HepG2 (cell line): ENCODE results near the gene PSMD2. TPM values are rescaled to one million over a fixed set of nuclear protein-coding genes. Genes with fewer than 3 reads are reported as not detected.

Source experiments
- BRD4 ChIP-seq: sonication (generic); formaldehyde crosslinking; IDR thresholded peaks from 2 replicates; pipeline ENCODE4 v1.4.0; 2020; ENCODE audit warnings: missing genetic modification reagents
- FLYWCH1 ChIP-seq: sonication (generic); formaldehyde crosslinking; IDR thresholded peaks from 2 replicates; pipeline ENCODE4 v1.8.1; 2023; ENCODE audit warnings: mild to moderate bottlenecking, missing genetic modification reagents
- MTF1 ChIP-seq: sonication (generic); formaldehyde crosslinking; IDR thresholded peaks from 2 replicates; pipeline ENCODE4 v1.5.0; 2020; ENCODE audit warnings: missing genetic modification reagents
- NFRKB ChIP-seq: fragments of 450-650 bp; IDR thresholded peaks from 2 replicates; pipeline ENCODE4 v1.6.1; 2017
- RBFOX2 ChIP-seq: fragments of 200-400 bp; formaldehyde crosslinking; IDR thresholded peaks from 2 replicates; pipeline ENCODE4 v1.6.1; 2017; ENCODE audit warnings: low read depth, mild to moderate bottlenecking, low read length
- RXRA ChIP-seq: sonication (generic); formaldehyde crosslinking; IDR thresholded peaks from 2 replicates; pipeline ENCODE4 v1.5.1; 2020; ENCODE audit warnings: missing genetic modification reagents
- TCF12 ChIP-seq, 2 experiments: fragments of 450-650 bp in 1 of 2; sonication (generic) in 1 of 2; formaldehyde crosslinking in 1 of 2; IDR thresholded peaks; 2 replicates each; pipeline versions ENCODE4 v1.6.1 to v1.8.0; 2017 to 2022; ENCODE audit warnings: antibody characterized with exemption in 1 of 2, mild to moderate bottlenecking in 1 of 2, missing genetic modification reagents in 1 of 2, moderate library complexity in 1 of 2
- ZMYM4 ChIP-seq: sonication (generic); formaldehyde crosslinking; IDR thresholded peaks from 2 replicates; pipeline ENCODE4 v1.8.1; 2023; ENCODE audit warnings: mild to moderate bottlenecking, missing genetic modification reagents
- ZNF251 ChIP-seq: sonication (generic); formaldehyde crosslinking; IDR thresholded peaks from 2 replicates; pipeline ENCODE4 v1.9.0; 2021; ENCODE audit warnings: mild to moderate bottlenecking, missing genetic modification reagents
- ZNF350 ChIP-seq: sonication (generic); formaldehyde crosslinking; IDR thresholded peaks from 2 replicates; pipeline ENCODE4 v1.4.0; 2020; ENCODE audit warnings: mild to moderate bottlenecking, low read depth, missing genetic modification reagents, borderline replicate concordance
- ZSCAN25 ChIP-seq: sonication (generic); formaldehyde crosslinking; IDR thresholded peaks from 2 replicates; pipeline ENCODE4 v1.8.0; 2022; ENCODE audit warnings: mild to moderate bottlenecking, missing genetic modification reagents
- polyA plus RNA-seq, 8 experiments: library from polyadenylated mRNA; depleted of rRNA in 3 of 8; stranded (reverse) in 7 of 8; unstranded in 1 of 8; fragments of >200 nt; fragmentation: Illumina TruSeq in 4 of 8; extraction: Trizol in 4 of 8; gene quantifications; 2 replicates each; pipeline versions ENCODE4 v1.2.1 to v1.2.3, GENCODE V29; 2011 to 2016; ENCODE audit warnings: low read depth in 4 of 8, missing spikeins in 1 of 8, mixed read lengths in 1 of 8; ENCODE audit not compliant: insufficient read depth in 1 of 8
- total RNA-seq, 5 experiments: library from RNA; depleted of rRNA; stranded (reverse); fragments of >200 nt; fragmentation: Illumina TruSeq; extraction: Trizol; gene quantifications; 2 replicates each; pipeline ENCODE4 v1.2.3, GENCODE V29; 2016; ENCODE audit warnings: low read depth in 1 of 5
- TF ChIP-seq, protein P1 (sequence below): sonication (generic); formaldehyde crosslinking; IDR thresholded peaks from 2 replicates; pipeline ENCODE4 v1.4.0; 2020; ENCODE audit warnings: missing genetic modification reagents
- TF ChIP-seq, protein P2 (sequence below), 2 experiments: sonication (generic) in 1 of 2; formaldehyde crosslinking in 1 of 2; IDR thresholded peaks; 2 replicates each; pipeline versions ENCODE4 v1.4.0 to v1.6.1; 2018 to 2020; ENCODE audit warnings: missing genetic modification reagents in 2 of 2, borderline replicate concordance in 1 of 2, low read depth in 1 of 2, mild to moderate bottlenecking in 1 of 2, missing biosample characterization in 1 of 2
- TF ChIP-seq, protein P3 (sequence below): sonication (generic); formaldehyde crosslinking; IDR thresholded peaks from 2 replicates; pipeline ENCODE4 v1.4.0; 2020; ENCODE audit warnings: mild to moderate bottlenecking, missing genetic modification reagents
- TF ChIP-seq, protein P4 (sequence below): sonication (generic); formaldehyde crosslinking; IDR thresholded peaks from 2 replicates; pipeline ENCODE4 v1.4.0; 2020; ENCODE audit warnings: mild to moderate bottlenecking, missing genetic modification reagents
- TF ChIP-seq, protein P5 (sequence below): sonication (generic); formaldehyde crosslinking; IDR thresholded peaks from 2 replicates; pipeline ENCODE4 v1.5.0; 2020; ENCODE audit warnings: mild to moderate bottlenecking, missing genetic modification reagents
- TF ChIP-seq, protein P6 (sequence below): sonication (generic); formaldehyde crosslinking; conservative IDR thresholded peaks from 2 replicates; pipeline ENCODE4 v1.8.0; 2022; ENCODE audit warnings: mild to moderate bottlenecking, moderate library complexity, missing genetic modification reagents

Gene PSMD2
- total and polyA plus RNA-seq, 2 of the 13 experiments (the other 11 are each of a cell fraction or from before 2014, with no cell fraction given) = 125 to 200 TPM

DNA sequence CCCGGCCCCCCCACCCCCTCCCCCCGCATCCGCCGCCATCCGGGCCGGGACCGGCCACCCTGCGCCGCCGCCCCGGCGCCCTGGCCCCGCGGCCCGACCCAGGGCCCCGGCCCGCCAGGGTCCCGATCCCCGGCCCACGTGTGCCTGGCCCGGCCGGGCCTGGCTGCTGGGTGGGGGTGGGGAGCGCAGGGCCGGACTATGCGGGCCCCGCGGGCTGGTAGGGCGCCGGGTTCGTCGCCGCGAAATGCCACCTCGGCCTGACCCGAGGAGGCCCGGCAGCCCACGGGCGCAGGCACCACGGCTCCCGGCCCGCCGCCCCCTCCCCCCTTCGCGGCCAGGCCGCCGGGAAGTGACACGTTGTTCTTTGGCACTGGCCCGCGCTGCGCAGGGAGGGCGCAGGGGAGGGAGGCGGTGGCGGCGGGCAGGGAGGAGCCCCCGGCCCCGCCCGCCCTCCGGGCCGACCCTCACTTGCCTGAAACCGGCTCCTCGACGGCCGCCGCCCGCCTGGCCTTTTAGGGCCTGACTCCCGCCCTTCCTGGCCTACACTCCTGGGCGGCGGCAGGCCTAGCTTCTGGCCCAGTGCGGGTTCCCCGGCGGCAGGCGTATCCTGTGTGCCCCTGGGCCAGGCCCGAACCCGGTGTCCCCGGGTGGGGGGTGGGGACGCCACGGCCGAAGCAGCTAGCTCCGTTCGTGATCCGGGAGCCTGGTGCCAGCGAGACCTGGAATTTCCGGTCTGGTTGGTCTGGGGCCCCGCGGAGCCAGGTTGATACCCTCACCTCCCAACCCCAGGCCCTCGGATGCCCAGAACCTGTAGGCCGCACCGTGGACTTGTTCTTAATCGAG lies 15.9 kb downstream of the PSMD2 start (continued):
- TF ChIP-seq, protein P1, sequence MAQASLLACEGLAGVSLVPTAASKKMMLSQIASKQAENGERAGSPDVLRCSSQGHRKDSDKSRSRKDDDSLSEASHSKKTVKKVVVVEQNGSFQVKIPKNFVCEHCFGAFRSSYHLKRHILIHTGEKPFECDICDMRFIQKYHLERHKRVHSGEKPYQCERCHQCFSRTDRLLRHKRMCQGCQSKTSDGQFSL (CRISPR knock-in tag) = peak; percentile 31; the same call in 1 of the 2 replicates
- no peak for TF ChIP-seq TCF12 (IDR thresholded peaks at IDR 0.05)
- 0 out of 2 replicates have a peak, but pooled peaks have one; percentile 31 for TF ChIP-seq TCF12 (CRISPR knock-in tag; IDR thresholded peaks at IDR 0.05)
- TF ChIP-seq ZNF350 (CRISPR knock-in tag) = no peak; the same call in 1 of the 2 replicates
- TF ChIP-seq NFRKB = no peak
- TF ChIP-seq, protein P2, sequence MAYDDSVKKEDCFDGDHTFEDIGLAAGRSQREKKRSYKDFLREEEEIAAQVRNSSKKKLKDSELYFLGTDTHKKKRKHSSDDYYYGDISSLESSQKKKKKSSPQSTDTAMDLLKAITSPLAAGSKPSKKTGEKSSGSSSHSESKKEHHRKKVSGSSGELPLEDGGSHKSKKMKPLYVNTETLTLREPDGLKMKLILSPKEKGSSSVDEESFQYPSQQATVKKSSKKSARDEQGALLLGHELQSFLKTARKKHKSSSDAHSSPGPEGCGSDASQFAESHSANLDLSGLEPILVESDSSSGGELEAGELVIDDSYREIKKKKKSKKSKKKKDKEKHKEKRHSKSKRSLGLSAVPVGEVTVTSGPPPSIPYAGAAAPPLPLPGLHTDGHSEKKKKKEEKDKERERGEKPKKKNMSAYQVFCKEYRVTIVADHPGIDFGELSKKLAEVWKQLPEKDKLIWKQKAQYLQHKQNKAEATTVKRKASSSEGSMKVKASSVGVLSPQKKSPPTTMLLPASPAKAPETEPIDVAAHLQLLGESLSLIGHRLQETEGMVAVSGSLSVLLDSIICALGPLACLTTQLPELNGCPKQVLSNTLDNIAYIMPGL (CRISPR knock-in tag; IDR thresholded peaks at IDR 0.05; ENCODE audit: borderline replicate concordance in 1 of 2, low read depth in 1 of 2) = 0 out of 4 replicates have a peak, but pooled peaks of 1 of the 2 experiments have one; percentile 58
- TF ChIP-seq, protein P3, sequence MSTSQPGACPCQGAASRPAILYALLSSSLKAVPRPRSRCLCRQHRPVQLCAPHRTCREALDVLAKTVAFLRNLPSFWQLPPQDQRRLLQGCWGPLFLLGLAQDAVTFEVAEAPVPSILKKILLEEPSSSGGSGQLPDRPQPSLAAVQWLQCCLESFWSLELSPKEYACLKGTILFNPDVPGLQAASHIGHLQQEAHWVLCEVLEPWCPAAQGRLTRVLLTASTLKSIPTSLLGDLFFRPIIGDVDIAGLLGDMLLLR (CRISPR knock-in tag) = 0 out of 2 replicates have a peak, but pooled peaks have one; percentile 18
- no peak for TF ChIP-seq BRD4 (CRISPR knock-in tag)
- no peak for TF ChIP-seq ZMYM4 (CRISPR knock-in tag)
- 0 out of 2 replicates have a peak, but pooled peaks have one; percentile 32 for TF ChIP-seq MTF1 (CRISPR knock-in tag)
- peak; percentile 89 for TF ChIP-seq RBFOX2
- TF ChIP-seq, protein P4, sequence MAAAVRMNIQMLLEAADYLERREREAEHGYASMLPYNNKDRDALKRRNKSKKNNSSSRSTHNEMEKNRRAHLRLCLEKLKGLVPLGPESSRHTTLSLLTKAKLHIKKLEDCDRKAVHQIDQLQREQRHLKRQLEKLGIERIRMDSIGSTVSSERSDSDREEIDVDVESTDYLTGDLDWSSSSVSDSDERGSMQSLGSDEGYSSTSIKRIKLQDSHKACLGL (CRISPR knock-in tag) = peak; percentile 44; the same call in 1 of the 2 replicates
- no peak for TF ChIP-seq ZSCAN25
- no peak for TF ChIP-seq ZNF251 (CRISPR knock-in tag)
- TF ChIP-seq, protein P5, sequence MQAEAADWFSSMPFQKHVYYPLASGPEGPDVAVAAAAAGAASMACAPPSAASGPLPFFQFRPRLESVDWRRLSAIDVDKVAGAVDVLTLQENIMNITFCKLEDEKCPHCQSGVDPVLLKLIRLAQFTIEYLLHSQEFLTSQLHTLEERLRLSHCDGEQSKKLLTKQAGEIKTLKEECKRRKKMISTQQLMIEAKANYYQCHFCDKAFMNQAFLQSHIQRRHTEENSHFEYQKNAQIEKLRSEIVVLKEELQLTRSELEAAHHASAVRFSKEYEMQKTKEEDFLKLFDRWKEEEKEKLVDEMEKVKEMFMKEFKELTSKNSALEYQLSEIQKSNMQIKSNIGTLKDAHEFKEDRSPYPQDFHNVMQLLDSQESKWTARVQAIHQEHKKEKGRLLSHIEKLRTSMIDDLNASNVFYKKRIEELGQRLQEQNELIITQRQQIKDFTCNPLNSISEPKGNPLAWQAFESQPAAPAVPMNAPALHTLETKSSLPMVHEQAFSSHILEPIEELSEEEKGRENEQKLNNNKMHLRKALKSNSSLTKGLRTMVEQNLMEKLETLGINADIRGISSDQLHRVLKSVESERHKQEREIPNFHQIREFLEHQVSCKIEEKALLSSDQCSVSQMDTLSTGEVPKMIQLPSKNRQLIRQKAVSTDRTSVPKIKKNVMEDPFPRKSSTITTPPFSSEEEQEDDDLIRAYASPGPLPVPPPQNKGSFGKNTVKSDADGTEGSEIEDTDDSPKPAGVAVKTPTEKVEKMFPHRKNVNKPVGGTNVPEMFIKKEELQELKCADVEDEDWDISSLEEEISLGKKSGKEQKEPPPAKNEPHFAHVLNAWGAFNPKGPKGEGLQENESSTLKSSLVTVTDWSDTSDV (CRISPR knock-in tag) = peak; percentile 60; the same call in 1 of the 2 replicates
- no peak for TF ChIP-seq FLYWCH1
- TF ChIP-seq RXRA = peak; percentile 37; the same call in 1 of the 2 replicates
- TF ChIP-seq, protein P6, sequence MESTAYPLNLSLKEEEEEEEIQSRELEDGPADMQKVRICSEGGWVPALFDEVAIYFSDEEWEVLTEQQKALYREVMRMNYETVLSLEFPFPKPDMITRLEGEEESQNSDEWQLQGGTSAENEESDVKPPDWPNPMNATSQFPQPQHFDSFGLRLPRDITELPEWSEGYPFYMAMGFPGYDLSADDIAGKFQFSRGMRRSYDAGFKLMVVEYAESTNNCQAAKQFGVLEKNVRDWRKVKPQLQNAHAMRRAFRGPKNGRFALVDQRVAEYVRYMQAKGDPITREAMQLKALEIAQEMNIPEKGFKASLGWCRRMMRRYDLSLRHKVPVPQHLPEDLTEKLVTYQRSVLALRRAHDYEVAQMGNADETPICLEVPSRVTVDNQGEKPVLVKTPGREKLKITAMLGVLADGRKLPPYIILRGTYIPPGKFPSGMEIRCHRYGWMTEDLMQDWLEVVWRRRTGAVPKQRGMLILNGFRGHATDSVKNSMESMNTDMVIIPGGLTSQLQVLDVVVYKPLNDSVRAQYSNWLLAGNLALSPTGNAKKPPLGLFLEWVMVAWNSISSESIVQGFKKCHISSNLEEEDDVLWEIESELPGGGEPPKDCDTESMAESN (CRISPR knock-in tag) = peak; percentile 56; the same call in 1 of the 2 replicates
